Cardiac fibroblast (primary cell): ENCODE data around the gene MRPS18B.
A peak's percentile ranks its signal among the peaks of the same experiment; 100 is the strongest.

Experiments
- DNase-seq, 2 donors: peaks; one replicate each; pipeline versions ENCODE4 v3.0.0 to v3.0.0-alpha.2; 2010; ENCODE audit warnings: low read depth in 2 of 2
- H3K4me3 ChIP-seq, 2 donors: replicated peaks in 1 of 2; 1 replicate in 1 of 2; 2 replicates in 1 of 2; pipeline ENCODE4 v1.5.1; 2011; ENCODE audit warnings: low read depth in 2 of 2, low read length in 2 of 2, mild to moderate bottlenecking in 2 of 2, moderate library complexity in 1 of 2
- CTCF ChIP-seq: IDR thresholded peaks from one replicate; pipeline ENCODE4 v1.5.1; 2011; ENCODE audit warnings: low read depth, mild to moderate bottlenecking, low read length, inconsistent platforms

Gene MRPS18B

GRCh38 chr6:30573113-30573512, 44.5 kb upstream of the MRPS18B start:
- no peak overlapping the region for H3K4me3 ChIP-seq
- TF ChIP-seq CTCF, result no peak
- no peak for DNase-seq

- no peak for DNase-seq
- H3K4me3 ChIP-seq, result no peak overlapping the region
- TF ChIP-seq CTCF, result no peak
Measured at GRCh38 chr6:30578051-30578450, 39.6 kb upstream of the MRPS18B start.

- TF ChIP-seq CTCF, result no peak
- no peak overlapping the region for H3K4me3 ChIP-seq
- no peak for DNase-seq
Measured at GRCh38 chr6:30583921-30584320, 33.7 kb upstream of the MRPS18B start.

GRCh38 chr6:30589754-30590358, 27.8 kb upstream of the MRPS18B start:
- TF ChIP-seq CTCF, result no peak
- DNase-seq, result no peak
- no peak overlapping the region for H3K4me3 ChIP-seq

- no peak overlapping the region for H3K4me3 ChIP-seq
- no peak for TF ChIP-seq CTCF
- DNase-seq, result peak in 1 of 2 donors; percentile 29
Measured at GRCh38 chr6:30590509-30590908, 27.1 kb upstream of the MRPS18B start.

- TF ChIP-seq CTCF, result no peak
- H3K4me3 ChIP-seq, result no peak overlapping the region
- DNase-seq, result peak; percentile 66 to 72
Measured at GRCh38 chr6:30591008-30591407, 26.6 kb upstream of the MRPS18B start.

- no peak for DNase-seq
- no peak for TF ChIP-seq CTCF
- no peak overlapping the region for H3K4me3 ChIP-seq
Measured at GRCh38 chr6:30592287-30592686, 25.4 kb upstream of the MRPS18B start.
